NCI-H526 treated with DMSO at 0.1 percent for 48 hours (cell line): ENCODE measurements around the gene SLC22A14.
"Not testable (repeated sequence)": the region's sequence is repeated elsewhere in the genome, so short reads cannot be mapped to it uniquely, and the experiment has no call there.

Experiments used
- DNase-seq: peaks from one replicate; lab custom pipeline; 2025; lab: John Stamatoyannopoulos, UW

Gene SLC22A14

GRCh38 chr3:38313263-38313662, 31.2 kb downstream of the SLC22A14 start:
- DNase-seq: no peak

- no peak for DNase-seq
These were observed 31.6 kb downstream of the SLC22A14 start for GRCh38 chr3:38313695-38314094.

- no peak for DNase-seq
These were observed 32.1 kb downstream of the SLC22A14 start for GRCh38 chr3:38314112-38314763.

GRCh38 chr3:38314764-38315487, 32.8 kb downstream of the SLC22A14 start:
- DNase-seq: no peak

- DNase-seq: no peak
These were observed 33.6 kb downstream of the SLC22A14 start for GRCh38 chr3:38315488-38316230.

- no peak for DNase-seq
These were observed 34.5 kb downstream of the SLC22A14 start for GRCh38 chr3:38316356-38317191.

- no peak for DNase-seq
These were observed 35.2 kb downstream of the SLC22A14 start for GRCh38 chr3:38317192-38317759.

- no peak for DNase-seq
These were observed 36.9 kb downstream of the SLC22A14 start for GRCh38 chr3:38318766-38319671.

GRCh38 chr3:38320638-38321037, 38.5 kb downstream of the SLC22A14 start:
- DNase-seq: not testable (repeated sequence)

- no peak for DNase-seq
These were observed 41.0 kb downstream of the SLC22A14 start for GRCh38 chr3:38323060-38323459.

- DNase-seq: no peak
These were observed 43.2 kb downstream of the SLC22A14 start for GRCh38 chr3:38325256-38325655.

GRCh38 chr3:38327335-38328009, 45.4 kb downstream of the SLC22A14 start:
- no peak for DNase-seq

GRCh38 chr3:38331257-38332022, 49.3 kb downstream of the SLC22A14 start:
- no peak for DNase-seq

GRCh38 chr3:38332201-38332600, 50.1 kb downstream of the SLC22A14 start:
- no peak for DNase-seq

- no peak for DNase-seq
These were observed 52.3 kb downstream of the SLC22A14 start for GRCh38 chr3:38334142-38335055.

GRCh38 chr3:38335263-38335662, 53.2 kb downstream of the SLC22A14 start:
- no peak for DNase-seq

GRCh38 chr3:38337703-38338102, 55.6 kb downstream of the SLC22A14 start:
- no peak for DNase-seq
